Fibroblast of gingiva (primary cell): Measurements from ENCODE around the gene SDHB.

Experiments
- DNase-seq: peaks from one replicate; pipeline ENCODE4 v3.0.0-alpha.2; 2011; ENCODE audit warnings: low read depth

The SDHB gene

DNA sequence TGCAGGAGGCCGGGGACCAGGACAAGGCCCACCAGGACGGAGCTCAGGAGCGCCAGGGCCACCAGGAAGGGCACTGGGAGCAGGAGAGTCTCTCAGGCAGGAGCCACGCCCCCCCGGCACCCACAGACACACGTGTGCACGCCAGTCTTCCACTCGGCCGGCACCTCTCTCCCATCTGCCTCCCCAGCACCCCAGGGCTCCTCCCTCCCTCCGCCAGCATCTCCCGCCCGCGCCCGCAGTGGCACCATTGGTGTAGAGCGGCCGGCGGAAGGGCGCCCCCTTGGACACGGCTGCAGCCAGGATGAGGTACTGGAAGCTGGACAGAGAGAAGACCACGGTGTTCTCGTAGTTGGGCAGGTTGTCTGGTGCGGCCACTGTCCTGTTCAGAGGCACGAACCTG lies 67.3 kb downstream of the SDHB start:
- no peak for DNase-seq

DNA sequence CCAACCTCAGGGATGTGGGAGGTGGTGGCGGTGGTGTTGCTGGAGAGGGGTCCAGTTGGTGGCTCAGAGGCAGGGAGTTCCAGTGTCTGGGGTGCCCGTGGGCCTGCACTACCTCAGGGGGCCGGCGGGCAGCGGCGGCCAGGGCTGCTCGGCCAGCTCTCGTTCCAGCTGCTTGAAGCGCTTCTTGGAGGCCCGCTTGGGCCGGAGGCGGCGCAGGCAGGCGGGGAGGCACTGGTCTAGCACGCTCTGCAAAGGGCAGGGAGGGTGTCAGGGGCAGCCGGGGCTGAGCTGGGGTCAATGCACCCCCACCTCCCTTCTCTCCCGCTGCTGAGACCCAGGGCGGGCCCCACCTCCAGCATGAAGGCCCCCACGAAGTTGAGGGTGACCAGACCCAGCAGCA lies 67.7 kb downstream of the SDHB start:
- no peak for DNase-seq

DNA sequence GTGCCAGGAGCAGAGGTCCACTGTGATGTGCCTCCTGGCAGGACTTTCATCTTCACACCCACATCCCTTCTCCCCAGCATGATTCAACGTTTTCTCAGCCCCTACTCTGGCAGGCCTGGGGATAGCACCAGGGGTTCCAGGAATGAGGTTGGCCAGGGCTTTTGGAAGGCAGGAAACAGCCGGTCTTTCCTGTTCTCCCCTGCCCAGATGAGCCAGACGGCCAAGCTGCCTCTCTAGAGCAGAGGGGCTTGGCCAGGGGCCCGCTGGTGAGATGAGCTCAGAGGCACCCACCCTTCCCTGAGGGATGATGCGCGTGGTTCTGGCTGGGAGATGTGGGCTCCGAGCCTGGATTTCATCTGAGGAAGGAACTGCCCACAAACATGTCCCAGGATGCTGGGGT lies 69.1 kb downstream of the SDHB start:
- DNase-seq: peak; percentile 88

DNA sequence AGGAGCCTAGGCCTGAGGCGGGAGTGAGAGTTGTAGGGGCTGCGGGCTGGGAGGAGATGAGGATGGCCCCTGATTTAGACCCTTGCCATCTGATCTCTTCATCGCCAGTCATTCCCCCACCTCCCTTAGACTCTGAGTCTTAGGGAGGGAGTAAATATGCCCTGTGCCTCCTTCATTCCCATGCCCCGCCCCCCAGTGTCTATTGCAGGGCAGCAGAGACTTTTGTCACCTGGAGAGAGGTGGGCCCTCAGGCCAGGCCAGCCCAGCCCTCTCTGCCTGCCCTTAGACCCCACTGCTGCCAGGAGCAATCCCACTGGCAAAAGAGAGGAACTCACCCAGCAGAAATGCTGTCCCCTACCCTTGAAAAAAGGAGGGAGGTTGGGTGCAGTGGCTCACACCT lies 70.2 kb downstream of the SDHB start:
- no peak for DNase-seq

DNA sequence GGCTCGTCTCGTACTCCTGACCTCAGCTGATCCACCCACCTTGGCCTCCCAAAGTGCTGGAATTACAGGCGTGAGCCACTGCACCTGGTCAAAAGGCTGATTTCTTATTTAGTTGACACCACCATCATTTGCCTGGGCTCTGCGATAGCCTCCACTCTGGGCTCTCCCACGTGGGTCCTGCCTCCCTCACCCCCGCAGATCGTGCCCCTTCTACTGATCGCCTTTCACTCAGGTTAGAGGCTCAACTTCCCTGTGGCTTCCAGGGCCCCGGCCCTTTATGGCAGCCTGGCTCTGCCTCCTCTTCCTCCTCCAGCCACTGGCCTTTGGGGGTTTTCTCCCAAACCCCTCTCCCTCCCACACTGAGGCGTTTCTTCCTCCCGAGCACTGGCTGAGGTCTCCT lies 70.9 kb downstream of the SDHB start:
- DNase-seq: no peak

DNA sequence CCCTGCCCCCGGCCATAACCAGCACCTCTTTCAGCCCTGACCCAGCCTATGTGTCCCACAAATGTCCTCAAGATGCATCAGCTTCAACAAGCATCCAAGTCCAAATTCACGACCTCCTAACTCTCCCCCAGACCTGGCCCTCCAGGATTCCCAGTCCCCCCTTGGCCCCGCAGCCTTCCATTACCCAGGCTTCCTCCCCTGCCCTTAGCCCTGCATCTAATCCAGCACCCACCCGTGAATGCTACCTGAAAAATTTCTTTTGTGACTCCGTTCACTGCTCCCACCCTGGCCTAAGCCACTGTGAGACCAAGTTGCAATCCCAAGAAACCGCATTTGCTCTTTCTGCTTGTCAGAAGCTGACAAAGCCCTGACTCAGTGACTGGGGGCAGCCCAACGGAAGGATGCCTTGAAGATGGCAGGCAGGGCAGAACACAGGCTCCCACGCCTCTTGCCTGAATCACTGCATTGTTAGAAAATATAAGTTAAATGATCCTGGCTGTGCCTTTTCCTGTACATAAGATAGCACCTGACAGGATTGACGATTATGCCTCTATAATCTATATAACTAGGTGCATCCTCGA lies 72.5 kb downstream of the SDHB start:
- DNase-seq: peak; percentile 62

DNA sequence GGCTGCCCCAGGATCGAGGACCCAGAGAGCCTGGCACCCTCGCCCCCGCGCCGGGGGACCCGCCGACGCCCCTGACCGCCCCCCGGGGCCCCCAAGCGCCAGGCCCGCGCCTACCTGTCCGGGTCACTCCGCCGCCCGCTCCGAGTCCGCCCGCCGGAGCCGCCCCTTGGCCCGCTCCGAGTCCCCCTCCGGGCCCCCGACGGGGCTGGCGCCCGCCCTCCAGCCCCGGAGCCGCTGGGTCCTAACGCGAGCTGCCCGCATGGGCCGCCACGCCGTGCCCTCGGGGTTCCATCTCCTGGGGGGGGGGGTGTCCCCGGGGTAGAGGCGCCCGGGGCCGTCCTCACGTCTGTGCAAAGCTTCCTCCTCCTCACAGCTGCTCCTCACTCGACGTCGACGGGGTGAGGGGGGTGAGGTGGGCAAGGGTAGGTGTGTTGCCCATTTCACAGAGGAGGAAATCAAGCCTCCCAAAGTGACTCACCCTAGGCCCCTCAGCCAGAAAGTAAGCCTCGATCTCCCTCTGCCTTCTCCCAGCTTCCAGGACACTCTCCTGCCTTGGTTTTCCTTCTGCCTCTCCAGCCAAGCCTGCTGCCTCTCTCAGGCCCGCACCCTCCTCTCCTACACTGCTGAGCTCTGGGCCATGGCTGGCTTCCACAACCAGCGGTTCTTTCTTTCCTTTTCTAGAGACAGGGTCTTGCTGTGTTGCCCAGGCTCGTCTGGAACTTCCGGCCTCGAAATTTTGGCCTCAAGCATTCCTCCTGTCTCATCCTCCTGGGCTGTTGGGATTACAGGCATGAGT lies 73.2 kb downstream of the SDHB start, which contains the start of gene MFAP2:
Gene MFAP2, minus strand, starts transcription at position 148 of the 796 bp plus-strand sequence. CDS start 2,347 bp downstream, outside the sequence.
- peak; percentile 37 for DNase-seq

DNA sequence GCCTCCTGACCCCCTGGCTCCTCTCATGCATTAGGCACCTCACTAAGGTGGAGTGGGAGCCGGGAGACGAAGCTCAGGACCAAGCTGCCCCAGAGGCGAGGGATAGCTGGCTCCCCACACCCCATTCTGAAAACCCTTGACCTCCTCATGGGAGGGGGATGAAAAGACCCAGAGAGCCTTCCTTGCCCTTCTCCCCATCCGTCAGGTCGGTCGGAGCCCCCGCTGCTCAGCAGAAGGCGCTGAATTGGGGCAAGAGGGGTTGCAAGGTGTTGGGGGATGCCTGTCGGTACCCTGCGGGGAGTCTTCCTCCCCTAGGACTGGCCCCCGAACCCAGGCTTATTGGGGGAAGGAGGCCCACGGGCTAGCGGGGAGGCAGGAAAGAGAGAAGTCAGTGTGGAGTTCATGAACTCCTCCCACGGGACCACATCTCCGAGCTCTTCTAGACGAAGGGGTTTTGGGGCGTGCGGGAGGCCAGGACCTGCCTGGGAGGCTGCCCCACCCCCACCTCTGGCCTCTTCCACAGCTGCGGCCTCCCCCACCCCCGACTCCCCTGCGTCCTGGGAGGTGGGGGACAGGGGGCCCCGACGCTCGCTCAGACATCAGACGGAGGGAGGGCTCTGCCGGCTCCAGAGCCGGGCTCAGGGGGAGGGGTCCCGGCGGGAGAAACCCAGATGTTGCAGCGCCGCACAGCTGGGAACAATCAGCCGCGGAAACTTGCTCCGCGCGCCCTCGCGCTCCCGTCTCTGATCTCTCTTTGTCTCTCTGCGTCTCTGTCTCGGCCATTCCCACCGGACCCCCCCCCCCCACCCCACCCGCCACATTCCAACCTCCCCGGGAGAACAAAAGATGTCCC lies 74.1 kb downstream of the SDHB start:
- peak; percentile 56 for DNase-seq

DNA sequence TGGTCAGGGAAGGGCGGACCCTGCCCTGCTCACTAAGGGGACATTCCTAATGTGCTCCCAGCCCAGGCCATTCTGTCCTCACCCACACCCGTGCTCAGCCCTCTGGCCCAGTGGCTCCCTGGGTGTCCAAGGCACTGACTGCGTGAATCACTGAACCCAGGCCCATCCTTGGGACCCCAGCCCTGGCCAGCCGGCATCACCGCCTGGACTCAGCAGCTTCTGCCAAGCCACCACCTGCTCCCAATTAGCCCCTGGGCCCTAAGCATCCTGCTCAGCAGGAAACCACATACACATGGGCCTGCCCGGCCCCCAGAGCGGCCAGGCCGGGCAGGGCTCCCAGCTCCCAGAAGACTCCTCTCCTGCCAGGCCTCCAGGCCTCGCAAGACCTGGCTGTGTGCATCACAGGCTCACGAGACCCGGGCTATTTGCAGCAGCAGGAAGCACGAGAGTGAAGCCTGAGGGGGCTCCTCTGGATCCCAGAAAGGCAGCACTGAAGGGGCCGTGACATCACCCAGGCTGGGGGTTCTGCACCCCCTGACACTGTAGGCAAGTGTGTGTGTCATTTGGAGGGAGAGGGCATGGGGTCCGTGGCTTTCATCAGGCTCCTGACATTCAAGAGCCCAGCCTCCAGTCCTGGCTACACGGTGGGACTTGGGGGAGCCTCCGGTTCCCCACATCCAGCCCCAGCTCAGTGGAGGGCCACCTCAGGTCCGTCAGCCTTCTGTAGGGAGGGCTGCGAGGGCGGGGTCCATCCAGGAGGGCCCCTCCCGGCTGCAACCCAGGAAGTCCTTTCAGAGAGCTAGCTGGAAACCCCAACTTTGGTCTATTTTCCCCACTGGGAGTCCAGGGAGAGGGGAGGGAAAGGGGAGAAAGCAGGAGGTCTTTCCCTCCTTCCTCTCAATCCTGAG lies 75.0 kb downstream of the SDHB start:
- peak; percentile 97 for DNase-seq

DNA sequence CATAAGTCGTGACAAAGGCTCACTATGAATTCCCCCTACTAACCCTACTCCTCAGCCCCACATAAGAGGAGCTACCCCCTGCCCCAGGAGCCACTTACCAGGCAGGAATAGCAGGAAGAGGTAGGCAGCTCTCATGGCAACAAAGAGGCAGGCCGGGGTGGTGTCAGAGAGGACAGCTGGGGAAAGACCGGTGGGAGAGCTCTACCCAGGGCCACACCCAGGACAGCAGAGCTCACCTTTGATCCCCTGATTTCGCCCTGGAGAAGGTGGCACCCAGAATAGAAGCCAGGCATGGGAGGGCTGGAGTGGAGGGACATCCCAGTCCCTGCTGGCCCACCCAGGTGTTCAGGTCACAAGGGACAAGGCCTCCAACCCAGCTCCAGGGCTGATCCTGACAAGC lies 75.7 kb downstream of the SDHB start:
- DNase-seq: no peak

DNA sequence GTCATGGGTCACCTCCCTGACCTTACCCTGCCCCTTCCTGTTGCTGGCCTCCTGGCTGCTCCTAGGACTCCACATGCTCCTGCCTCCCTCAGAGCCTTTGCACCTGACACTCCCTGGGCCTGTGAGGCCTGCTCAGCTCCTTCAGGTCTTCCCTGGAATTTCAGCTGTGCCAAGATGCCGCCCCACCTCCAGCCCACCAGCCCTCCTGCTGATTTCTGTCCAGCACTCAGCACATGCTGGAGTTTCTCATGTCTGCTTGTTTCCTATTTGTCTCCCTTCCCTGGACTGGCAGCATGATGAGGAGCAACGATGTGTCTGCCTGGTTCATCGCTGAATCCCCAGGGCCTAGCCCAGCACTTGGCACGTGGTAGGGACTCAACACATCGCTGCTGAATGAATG lies 76.5 kb downstream of the SDHB start:
- DNase-seq: no peak

DNA sequence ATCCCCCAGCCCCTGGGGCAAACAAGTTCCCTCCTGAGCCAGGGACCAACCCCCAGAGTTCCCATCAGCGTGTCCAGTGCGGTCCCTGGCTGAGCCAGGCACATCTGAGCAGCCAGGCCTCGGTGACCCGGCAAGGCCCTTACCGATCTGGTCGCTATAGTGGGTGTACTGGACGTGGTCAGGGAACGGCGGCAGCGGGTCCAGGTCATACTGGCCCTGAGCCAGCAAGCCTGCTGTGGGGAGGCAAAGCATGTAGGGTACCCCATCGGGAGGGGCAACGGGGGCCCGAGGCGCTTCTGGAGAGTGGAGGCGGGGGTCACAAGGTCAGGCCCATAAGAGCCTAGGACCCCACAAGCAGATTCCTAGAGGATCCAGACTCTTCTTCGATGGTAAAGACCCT lies 76.9 kb downstream of the SDHB start:
- no peak for DNase-seq

DNA sequence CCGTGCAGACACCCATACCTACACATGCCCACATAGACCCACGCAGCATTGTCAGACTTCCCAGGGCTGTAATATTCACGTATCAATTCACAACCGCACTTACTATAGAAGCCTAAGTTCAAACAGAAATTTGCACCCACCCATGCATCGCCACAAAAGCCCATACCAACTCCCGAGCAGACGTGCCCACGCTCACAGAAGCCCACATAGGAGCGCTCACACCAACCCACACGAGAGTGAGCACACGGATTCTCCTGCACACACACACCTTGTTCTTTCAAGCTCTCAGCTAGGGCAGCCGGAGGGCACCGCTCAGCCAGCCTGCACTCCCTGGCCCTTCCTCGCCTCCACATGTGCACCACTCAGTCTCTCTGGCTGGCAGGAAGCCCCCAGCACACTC lies 78.0 kb downstream of the SDHB start:
- DNase-seq: no peak

DNA sequence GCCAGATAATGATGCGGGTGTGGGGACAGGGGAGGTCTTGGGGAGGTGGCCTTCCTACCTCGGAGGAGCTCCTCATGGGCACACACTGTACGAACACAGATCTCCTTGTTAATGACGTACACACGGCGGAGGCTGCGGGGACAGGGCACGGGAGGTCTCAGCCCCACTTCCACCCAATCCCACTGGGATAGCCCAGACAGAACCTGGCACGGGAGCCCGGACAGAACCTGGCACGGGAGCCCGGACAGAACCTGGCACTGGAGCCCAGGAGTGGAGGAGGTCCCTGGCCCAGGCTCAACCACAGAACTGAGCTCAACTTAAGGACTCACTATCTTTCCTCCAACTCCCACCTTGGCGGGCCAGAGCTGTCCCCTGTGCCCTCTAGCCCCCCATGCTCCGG lies 78.6 kb downstream of the SDHB start:
- no peak for DNase-seq

DNA sequence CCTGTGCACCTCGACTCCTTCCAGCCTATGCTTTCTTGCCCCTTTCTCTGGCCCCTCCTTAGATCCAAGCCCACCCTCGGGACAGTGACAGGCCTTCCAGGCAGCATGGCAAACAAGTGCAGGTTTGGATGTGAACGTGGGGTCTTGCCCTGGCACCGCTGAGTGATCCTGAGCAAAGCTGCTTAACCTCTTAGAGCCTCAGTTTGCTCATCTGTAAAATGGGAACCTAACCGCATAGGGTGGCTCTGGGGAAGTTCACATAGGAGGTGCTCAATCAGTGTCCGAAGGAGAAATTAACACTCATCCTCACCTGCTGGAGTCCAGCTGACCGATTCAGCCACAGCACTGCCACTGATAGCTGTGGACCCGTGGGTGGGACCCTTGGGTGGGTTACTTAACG lies 80.6 kb downstream of the SDHB start:
- DNase-seq: no peak

DNA sequence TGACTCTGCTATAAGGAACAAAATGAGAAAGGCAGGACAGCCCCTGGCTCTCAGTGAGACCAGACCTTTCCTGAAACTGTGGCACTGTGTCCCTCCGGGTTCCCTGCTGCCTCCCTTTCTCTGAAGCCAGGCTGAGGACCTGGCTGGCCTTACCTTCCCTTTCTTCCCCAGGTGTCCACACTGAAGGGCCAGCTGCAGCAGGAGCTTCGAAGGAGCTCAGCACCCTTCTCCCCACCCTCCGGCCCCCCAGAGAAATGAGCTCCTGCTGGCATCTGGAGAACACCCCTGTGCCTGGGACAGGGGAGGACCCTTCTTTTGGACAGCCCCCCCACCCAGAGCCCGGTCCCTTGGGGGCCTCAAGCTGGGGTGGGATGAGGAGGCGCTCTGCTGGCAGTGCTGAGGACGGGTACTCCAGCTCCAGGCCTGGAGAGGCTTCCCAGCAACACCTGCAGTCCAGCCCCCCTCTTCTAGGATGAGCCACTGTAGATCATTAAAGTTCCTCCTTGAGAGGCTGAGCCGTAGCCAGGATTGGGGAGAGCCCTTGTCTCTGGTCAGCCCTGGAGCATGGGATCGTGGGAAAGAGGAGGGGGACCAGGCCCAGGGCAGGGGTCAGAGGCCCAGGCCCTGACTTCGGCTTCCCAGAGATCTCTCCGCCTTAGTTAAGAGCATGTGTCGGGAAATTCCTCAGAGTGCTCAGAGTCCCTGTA lies 81.5 kb downstream of the SDHB start:
- no peak for DNase-seq

DNA sequence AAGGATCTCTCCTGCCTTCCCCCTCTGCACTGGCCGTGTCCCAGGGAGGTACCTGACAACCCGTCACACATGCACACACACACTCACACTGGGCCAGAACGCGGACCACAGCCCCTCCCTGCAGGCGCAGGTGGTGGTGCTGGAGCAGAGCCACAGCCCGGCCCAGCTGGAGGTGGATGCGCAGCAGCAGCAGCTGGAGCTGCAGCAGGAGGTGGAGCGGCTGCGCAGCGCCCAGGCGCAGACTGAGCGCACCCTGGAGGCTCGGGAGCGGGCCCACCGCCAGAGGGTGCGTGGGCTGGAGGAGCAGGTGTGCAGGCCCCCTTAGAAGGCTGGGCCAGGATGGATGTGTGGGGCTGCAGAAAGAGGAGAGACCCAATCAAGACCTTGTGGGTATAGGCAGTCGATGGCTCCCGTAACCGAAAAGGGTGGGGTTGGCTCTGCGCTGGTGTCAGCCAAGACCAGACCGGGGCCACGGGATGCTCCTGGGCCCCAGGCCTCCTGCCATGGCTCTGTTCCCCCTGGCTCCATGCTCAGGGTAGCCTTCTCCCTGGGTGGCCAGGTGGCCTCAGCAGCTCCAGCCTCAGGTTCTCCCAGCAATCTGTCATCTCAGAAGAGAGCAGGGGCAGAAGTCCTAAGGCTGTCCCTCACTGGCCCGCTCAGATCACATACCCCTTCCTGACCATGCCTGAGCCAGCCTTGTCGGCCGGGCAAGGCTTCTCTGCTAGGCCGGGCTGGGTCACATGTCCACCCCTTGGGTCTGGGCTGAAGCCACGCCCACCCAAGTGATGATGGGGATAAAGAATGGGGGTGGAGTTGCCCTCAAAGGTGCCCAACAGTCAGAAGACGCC lies 82.3 kb downstream of the SDHB start:
- peak; percentile 50 for DNase-seq

DNA sequence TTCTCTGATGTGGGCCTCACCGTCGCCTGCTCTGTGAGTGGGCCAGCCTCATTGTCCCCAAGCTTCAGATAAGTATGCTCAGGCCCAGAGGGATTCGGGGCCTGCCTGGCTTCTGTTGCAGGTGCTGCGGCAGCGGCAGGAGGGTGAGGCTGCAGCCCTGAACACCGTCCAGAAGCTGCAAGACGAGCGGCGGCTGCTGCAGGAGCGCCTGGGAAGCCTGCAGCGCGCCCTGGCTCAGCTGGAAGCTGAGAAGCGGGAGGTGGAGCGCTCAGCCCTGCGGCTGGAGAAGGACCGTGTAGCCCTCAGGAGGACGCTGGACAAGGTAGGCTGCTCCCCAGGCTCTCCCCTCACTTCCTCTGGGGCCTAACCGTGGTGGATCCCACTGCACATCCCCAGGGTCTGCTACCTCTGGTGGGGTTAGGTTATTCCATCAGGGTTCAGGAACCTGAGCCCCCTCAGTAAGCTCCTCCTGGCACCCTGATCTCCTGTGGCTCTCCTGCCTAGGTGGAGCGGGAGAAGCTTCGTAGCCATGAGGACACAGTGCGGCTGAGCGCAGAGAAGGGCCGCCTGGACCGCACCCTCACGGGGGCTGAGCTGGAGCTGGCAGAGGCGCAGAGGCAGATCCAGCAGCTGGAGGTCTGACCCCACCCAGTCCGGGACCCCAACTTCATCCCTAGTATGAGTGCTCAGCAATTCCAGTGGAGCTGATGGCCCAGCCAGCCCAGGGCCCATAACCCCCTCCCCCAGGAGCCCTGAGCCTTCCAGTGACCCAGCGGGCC lies 83.5 kb downstream of the SDHB start:
- DNase-seq: no peak

DNA sequence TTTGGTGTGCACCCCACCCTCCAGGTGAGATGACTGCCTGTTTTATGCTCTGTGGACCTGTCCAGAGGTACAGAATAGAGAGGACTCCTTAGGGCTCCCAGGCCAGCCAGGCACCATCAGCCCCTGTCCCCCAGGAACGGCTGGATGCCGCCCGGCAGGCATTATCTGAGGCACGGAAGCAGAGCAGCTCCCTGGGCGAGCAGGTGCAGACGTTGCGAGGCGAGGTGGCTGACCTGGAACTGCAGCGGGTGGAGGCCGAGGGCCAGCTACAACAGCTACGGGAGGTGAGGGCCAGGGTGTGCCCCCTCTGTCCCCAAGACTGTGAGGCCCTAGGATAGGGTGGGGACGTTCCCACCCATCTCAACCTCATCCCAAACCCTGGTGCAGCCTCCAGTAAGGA lies 84.2 kb downstream of the SDHB start:
- no peak for DNase-seq
